PC-3 (cell line): ENCODE measurements around the gene CYP11A1. TPM values are rescaled to one million over a fixed set of nuclear protein-coding genes. Genes with fewer than 3 reads are reported as not detected.

Experiments
- ATAC-seq: fragments of 200-7000 bp; cut with Tn5 transposase; 2 replicates; pipeline ENCODE4 v1.9.1; 2020; ENCODE audit warnings: mild to moderate bottlenecking, moderate library complexity
- BruUV-seq: library from RNA; stranded (reverse); fragments of 400-500 nt; replicated peaks from 2 replicates; lab custom pipeline; 2021; lab: Mats Ljungman, UMichigan
- CTCF ChIA-PET: fragments of 300-600 bp; sonication (Branson Sonifier 250); formaldehyde crosslinking; loops from one replicate; lab custom pipeline; 2022; ENCODE audit warnings: antibody characterized with exemption; lab: Charles Lee
- POLR2A ChIA-PET: fragments of 300-600 bp; sonication (Branson Sonifier 250); formaldehyde crosslinking; loops from one replicate; lab custom pipeline; 2022; ENCODE audit warnings: antibody characterized with exemption; ENCODE audit not compliant: unreplicated experiment; lab: Charles Lee
- DNase-seq: peaks from one replicate; pipeline ENCODE4 v3.0.0-alpha.2; 2015
- H2AFZ ChIP-seq: fragments of 300-600 bp; sonication (generic); 2 replicates; pipeline ENCODE4 v1.6.0; 2016; ENCODE audit warnings: antibody characterized with exemption, low read length
- H3F3A ChIP-seq: fragments of 300-600 bp; sonication (generic); one replicate; pipeline ENCODE4 v1.6.0; 2017; ENCODE audit warnings: antibody characterized with exemption, low read length, control low read depth, mild to moderate bottlenecking; ENCODE audit not compliant: unreplicated experiment
- H3K27ac ChIP-seq: fragments of 300-600 bp; sonication (generic); 2 replicates; pipeline ENCODE4 v1.5.1; 2016; ENCODE audit warnings: mild to moderate bottlenecking, low read length
- H3K27me3 ChIP-seq: fragments of 300-600 bp; sonication (generic); 2 replicates; pipeline ENCODE4 v1.6.1; 2016; ENCODE audit warnings: low read length, mixed read lengths
- H3K36me3 ChIP-seq: fragments of 300-600 bp; sonication (generic); 2 replicates; pipeline ENCODE4 v1.6.1; 2016; ENCODE audit warnings: low read depth, mixed run types, low read length, mixed read lengths
- H3K4me1 ChIP-seq: fragments of 300-600 bp; sonication (generic); 2 replicates; pipeline ENCODE4 v1.5.1; 2016; ENCODE audit warnings: low read length; ENCODE audit not compliant: insufficient read depth
- H3K4me2 ChIP-seq: fragments of 300-600 bp; sonication (generic); 2 replicates; pipeline ENCODE4 v1.6.0; 2016; ENCODE audit warnings: low read length
- H3K4me3 ChIP-seq: fragments of 300-600 bp; sonication (generic); 2 replicates; pipeline ENCODE4 v1.5.1; 2016; ENCODE audit warnings: mild to moderate bottlenecking, low read length, mixed read lengths
- H3K79me2 ChIP-seq: fragments of 300-600 bp; sonication (generic); 2 replicates; pipeline ENCODE4 v1.6.1; 2017; ENCODE audit warnings: low read length, mixed read lengths
- H3K9ac ChIP-seq: fragments of 300-600 bp; sonication (generic); 2 replicates; pipeline ENCODE4 v1.6.0; 2016; ENCODE audit warnings: mild to moderate bottlenecking, low read length
- H3K9me2 ChIP-seq: fragments of 300-600 bp; sonication (generic); replicated peaks from 2 replicates; pipeline ENCODE4 v1.6.1; 2016; ENCODE audit warnings: mixed run types, low read length, mixed read lengths
- H3K9me3 ChIP-seq: fragments of 300-600 bp; sonication (generic); 2 replicates; pipeline ENCODE4 v1.6.1; 2016; ENCODE audit warnings: low read length, mixed read lengths
- H4K20me1 ChIP-seq: fragments of 300-600 bp; sonication (generic); 2 replicates; pipeline ENCODE4 v1.6.1; 2016; ENCODE audit warnings: low read length, mixed read lengths
- CTCF ChIP-seq: fragments of 300-600 bp; sonication (generic); conservative IDR thresholded peaks from 2 replicates; pipeline ENCODE4 v1.5.1; 2017; ENCODE audit warnings: antibody characterized with exemption, low read depth, mild to moderate bottlenecking, low read length
- EZH2 ChIP-seq: fragments of 300-600 bp; sonication (generic); IDR thresholded peaks from one replicate; pipeline ENCODE4 v1.6.1; 2017; ENCODE audit warnings: antibody characterized with exemption, mild to moderate bottlenecking, low read length; ENCODE audit not compliant: unreplicated experiment
- EZH2phosphoT487 ChIP-seq: fragments of 300-600 bp; sonication (generic); IDR thresholded peaks from 2 replicates; pipeline ENCODE4 v1.6.1; 2018; ENCODE audit warnings: mild to moderate bottlenecking, antibody characterized with exemption, low read length, borderline replicate concordance
- intact Hi-C: fragments of 100-400 bp; cut with micrococcal nuclease; formaldehyde crosslinking; loops from 2 replicates; pipeline ENCODE4 v1.9.0; 2023
- total RNA-seq: library from RNA; depleted of rRNA; stranded (reverse); fragments of >200 nt; gene quantifications from 2 replicates; pipeline ENCODE4 v1.2.3, GENCODE V29; 2014

Gene CYP11A1
- total RNA-seq, 1 experiment from 2014 or later, result 0.18 TPM

GRCh38 chr15:74380361-74381189, 13.1 kb upstream of the CYP11A1 start:
- H3K9me2 ChIP-seq, result no peaks in the 10 kb centered on the region
- DNase-seq (no peak), ATAC-seq (no peak)
- H3K36me3 ChIP-seq, result no peaks in the 10 kb centered on the region
- intact Hi-C loops, result loop anchor here (10.0 kb wide), 1 partner anchor 164 kb away; the partner anchor contains the start of gene ARID3B
- H3K4me1 ChIP-seq, result peaks cover 49% of the 10 kb centered on the region
- no TSS peak for BruUV-seq
- H3K27ac ChIP-seq, result no peak overlapping the region
- no peaks in the 10 kb centered on the region for H3K79me2 ChIP-seq
- H3K4me2 ChIP-seq, result no peak overlapping the region
- H3K27me3 ChIP-seq, result no peaks in the 10 kb centered on the region
- no peak overlapping the region for H3K4me3 ChIP-seq
- POLR2A ChIA-PET, result interaction anchor here (0.5 kb wide), 1 partner anchor 132 kb away, joined by 3 read pairs; no protein-coding TSS in a partner anchor
- TF ChIP-seq CTCF (no peak), EZH2phosphoT487 (no peak), EZH2 (no peak)
- CTCF ChIA-PET, result no interaction called here
- no peak overlapping the region for H2AFZ ChIP-seq
- no peak overlapping the region for H3K9ac ChIP-seq
- peaks cover 5% of the 10 kb centered on the region for H3F3A ChIP-seq
- no peaks in the 10 kb centered on the region for H3K9me3 ChIP-seq
- H4K20me1 ChIP-seq, result no peaks in the 10 kb centered on the region

GRCh38 chr15:74378848-74379247, 11.4 kb upstream of the CYP11A1 start:
- H3K4me3 ChIP-seq, result no peak overlapping the region
- H3K4me2 ChIP-seq, result no peak overlapping the region
- no peak for ATAC-seq
- H3K27ac ChIP-seq, result peak overlapping the region; percentile 14; the same call in 1 of the 2 replicates
- intact Hi-C loops, result no loop called here
- no TSS peak for BruUV-seq
- CTCF ChIA-PET, result no interaction called here
- H2AFZ ChIP-seq, result no peak overlapping the region
- H3K4me1 ChIP-seq, result peaks cover 39% of the 10 kb centered on the region
- H3K9me2 ChIP-seq, result no peaks in the 10 kb centered on the region
- TF ChIP-seq CTCF (no peak), EZH2phosphoT487 (no peak), EZH2 (no peak)
- no peaks in the 10 kb centered on the region for H3K79me2 ChIP-seq
- H3K9me3 ChIP-seq, result no peaks in the 10 kb centered on the region
- no peaks in the 10 kb centered on the region for H3K27me3 ChIP-seq
- no peak for DNase-seq
- H3K36me3 ChIP-seq, result no peaks in the 10 kb centered on the region
- no peak overlapping the region for H3K9ac ChIP-seq
- H3F3A ChIP-seq, result no peaks in the 10 kb centered on the region
- POLR2A ChIA-PET, result no interaction called here
- no peaks in the 10 kb centered on the region for H4K20me1 ChIP-seq
